ENCODE data around the gene SH2D3C.

The SH2D3C gene

GRCh38 chr9:127714951-127715469, 63.5 kb downstream of the SH2D3C start:
- in situ Hi-C loops (cut with HindIII; ENCODE audit: low pct_ligation_motif_present, low pct_unique_long_range_greater_than_20kb, low sequenced_read_pairs): no loop called here
- DNase-seq: peak; percentile 13

- in situ Hi-C loops (cut with HindIII; ENCODE audit: low pct_ligation_motif_present, low pct_unique_long_range_greater_than_20kb, low sequenced_read_pairs): no loop called here
- DNase-seq: no peak
Observed at GRCh38 chr9:127714020-127714750, 64.3 kb downstream of the SH2D3C start.

GRCh38 chr9:127712867-127713266, 65.6 kb downstream of the SH2D3C start:
- DNase-seq: no peak
- in situ Hi-C loops (cut with HindIII; ENCODE audit: low pct_ligation_motif_present, low pct_unique_long_range_greater_than_20kb, low sequenced_read_pairs): no loop called here

DNA sequence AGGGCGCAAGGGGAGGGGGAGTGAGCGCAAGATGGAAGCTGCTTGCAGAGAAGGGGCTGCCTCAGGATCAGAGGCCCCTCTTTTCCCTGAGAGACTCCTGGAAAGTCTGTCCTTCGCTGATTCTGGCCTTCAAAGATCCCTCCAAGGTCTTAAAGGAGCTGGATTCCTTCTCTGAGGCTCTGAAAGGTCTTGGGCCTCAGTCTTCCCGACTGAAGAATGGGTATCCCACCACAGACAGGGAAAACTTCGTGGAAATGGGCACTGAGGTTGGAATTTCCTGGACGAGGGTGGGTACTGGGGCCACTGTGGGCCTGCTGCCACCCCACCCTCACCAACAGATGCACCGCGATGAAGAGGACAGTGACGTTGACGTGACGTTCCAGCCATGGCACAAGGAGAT, 66.1 kb downstream of the SH2D3C start:
- no peak for DNase-seq
- in situ Hi-C loops (cut with HindIII; ENCODE audit: low pct_ligation_motif_present, low pct_unique_long_range_greater_than_20kb, low sequenced_read_pairs): no loop called here

- in situ Hi-C loops (cut with HindIII; ENCODE audit: low pct_ligation_motif_present, low pct_unique_long_range_greater_than_20kb, low sequenced_read_pairs): no loop called here
- DNase-seq: peak; percentile 4
Observed at GRCh38 chr9:127711831-127712274, 66.6 kb downstream of the SH2D3C start.

- DNase-seq: no peak
- in situ Hi-C loops (cut with HindIII; ENCODE audit: low pct_ligation_motif_present, low pct_unique_long_range_greater_than_20kb, low sequenced_read_pairs): no loop called here
Observed at GRCh38 chr9:127711226-127711701, 67.2 kb downstream of the SH2D3C start.

DNA sequence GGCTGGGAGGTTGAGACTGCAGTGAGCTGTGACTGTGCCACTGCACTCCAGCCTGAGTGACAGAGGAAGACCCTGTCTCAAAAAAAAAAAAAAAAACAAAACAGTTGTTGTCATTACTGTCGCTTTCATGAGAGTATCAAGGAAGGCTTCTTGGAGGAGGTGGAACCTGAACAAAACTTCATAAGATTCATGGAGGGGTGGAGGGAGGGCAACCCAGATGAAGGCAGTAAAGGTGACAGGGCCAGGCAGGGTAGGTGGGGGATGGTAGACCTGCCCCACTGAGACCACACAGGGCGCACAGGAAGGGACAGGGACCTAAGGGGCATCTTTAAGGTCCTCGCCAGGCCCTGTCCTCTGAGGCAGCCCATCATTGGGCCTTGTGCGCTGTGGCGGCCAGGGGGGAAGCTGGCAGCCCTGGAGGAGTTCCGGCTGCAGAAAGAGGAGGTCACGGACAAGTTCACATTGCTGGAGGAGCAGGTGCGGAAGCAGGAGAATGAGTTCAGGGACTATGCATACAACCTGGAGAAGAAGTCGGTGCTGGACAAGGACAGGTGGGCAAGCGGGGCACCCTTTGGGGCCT, 68.2 kb downstream of the SH2D3C start:
- in situ Hi-C loops (cut with HindIII; ENCODE audit: low pct_ligation_motif_present, low pct_unique_long_range_greater_than_20kb, low sequenced_read_pairs): no loop called here
- DNase-seq: no peak

DNA sequence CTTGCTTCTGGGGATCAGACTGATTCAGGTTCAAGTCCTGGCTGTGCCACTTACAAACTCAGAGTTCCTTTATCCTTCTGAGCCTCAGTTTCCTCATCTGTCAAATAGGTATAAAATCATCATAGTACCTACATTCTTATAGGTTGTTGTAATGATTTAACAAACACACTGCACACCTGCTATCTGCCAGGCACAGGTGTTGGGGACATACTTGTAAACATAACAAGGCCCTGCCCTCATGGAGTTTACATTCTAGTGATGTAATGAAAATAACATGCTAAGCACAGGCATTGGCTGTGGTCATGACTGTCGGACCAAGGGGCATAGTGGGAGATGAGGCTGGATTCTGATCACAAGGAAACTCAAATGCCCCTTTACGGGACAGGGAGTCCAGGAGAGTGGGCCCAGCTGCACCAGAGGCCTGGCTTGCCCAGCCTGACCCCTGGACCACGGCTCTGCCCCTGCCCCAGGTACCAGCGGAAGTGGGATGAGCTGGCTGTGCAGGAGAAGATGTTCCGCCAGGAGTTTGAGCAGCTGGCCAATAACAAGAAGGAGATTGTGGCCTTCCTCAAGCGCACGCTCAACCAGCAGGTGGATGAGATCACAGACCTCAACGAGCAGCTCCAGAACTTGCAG, 69.4 kb downstream of the SH2D3C start:
- DNase-seq: no peak
- in situ Hi-C loops (cut with HindIII; ENCODE audit: low pct_ligation_motif_present, low pct_unique_long_range_greater_than_20kb, low sequenced_read_pairs): no loop called here

GRCh38 chr9:127707766-127708165, 70.7 kb downstream of the SH2D3C start:
- no peak for DNase-seq
- in situ Hi-C loops (cut with HindIII; ENCODE audit: low pct_ligation_motif_present, low pct_unique_long_range_greater_than_20kb, low sequenced_read_pairs): no loop called here

GRCh38 chr9:127706836-127707241, 71.6 kb downstream of the SH2D3C start, which contains the start of gene CFAP157:
Gene CFAP157 (plus strand): TSS chr9:127706988. CDS start chr9:127707032, 44 bp downstream.
- no peak for DNase-seq

DNA sequence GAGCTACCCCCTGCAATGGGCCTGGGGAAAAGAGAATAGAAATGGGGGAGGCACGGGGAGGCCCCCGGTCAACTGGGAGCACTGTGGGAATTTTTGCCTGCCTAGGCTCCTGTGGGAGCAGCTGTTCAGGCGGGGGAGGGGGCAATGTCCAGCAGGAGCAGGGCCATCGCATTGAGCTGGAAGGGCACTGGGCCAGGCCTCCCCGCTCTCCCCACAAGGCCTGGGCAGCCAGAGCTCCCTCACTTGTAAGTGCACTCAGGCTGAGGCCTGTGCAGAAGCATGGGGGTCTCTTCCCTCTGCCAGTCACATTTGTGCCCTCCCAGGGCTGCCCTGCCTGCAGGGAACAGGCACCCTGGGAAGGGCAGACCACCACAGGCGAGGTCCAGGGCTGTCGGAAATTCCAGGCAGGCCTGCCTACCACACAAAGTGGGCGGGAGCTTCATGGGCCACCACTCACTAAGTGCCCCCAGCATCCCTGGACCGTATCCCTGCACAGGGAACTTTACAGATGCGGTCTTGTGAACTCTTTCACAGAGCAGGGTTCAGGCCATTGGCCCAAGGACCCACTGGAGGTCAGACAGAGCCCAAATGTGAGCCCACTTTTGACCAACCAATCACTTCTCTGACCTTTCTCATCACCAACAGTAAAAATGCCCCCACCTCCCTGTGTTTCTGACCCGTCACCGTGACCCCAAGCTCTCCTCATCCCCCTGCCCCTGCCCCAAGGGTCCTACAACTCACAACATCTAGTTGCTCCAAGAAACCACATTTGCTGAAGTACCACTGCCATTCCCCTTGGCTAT, 72.7 kb downstream of the SH2D3C start:
- DNase-seq: no peak
- in situ Hi-C loops (cut with HindIII; ENCODE audit: low pct_ligation_motif_present, low pct_unique_long_range_greater_than_20kb, low sequenced_read_pairs): no loop called here

More at GRCh38 chr9:127706836-127707241, 71.6 kb downstream of the SH2D3C start, which contains the start of gene CFAP157:
- in situ Hi-C loops (cut with HindIII; ENCODE audit: low pct_ligation_motif_present, low pct_unique_long_range_greater_than_20kb, low sequenced_read_pairs): no loop called here

DNA sequence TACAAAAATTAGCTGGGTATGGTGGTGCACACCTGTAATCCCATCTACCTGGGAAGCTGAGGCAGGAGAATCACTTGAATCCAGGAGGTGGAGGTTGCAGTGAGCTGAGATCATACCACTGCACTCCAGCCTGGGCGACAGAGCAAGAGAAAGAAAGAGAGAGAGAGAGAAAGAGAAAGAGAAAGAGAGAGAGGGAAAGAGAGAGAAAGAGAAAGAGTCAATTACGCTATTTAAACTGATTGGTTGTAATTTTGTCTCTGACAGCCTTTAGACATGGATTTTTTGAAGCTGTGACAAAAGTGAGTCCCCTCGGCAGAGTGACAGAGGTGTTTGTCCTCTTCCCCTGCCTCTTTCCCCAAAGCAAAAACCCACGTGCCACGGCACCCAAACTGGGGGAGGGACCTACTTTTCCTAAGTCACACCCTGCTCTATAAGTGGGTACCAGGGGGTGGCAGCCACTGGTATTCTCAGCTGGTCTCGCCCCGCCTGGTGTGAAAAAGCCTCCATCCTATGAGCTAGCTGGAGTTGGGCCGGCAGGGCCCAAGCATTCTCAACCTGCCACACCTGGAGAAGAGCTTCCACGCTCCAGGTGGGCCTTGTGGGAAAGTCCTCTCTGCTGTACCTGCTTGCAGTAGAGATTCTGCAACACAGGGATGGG, 75.0 kb downstream of the SH2D3C start:
- in situ Hi-C loops (cut with HindIII; ENCODE audit: low pct_ligation_motif_present, low pct_unique_long_range_greater_than_20kb, low sequenced_read_pairs): no loop called here
- DNase-seq: no peak

GRCh38 chr9:127700594-127701255, 77.7 kb downstream of the SH2D3C start:
- in situ Hi-C loops (cut with HindIII; ENCODE audit: low pct_ligation_motif_present, low pct_unique_long_range_greater_than_20kb, low sequenced_read_pairs): no loop called here
- no peak for DNase-seq

DNA sequence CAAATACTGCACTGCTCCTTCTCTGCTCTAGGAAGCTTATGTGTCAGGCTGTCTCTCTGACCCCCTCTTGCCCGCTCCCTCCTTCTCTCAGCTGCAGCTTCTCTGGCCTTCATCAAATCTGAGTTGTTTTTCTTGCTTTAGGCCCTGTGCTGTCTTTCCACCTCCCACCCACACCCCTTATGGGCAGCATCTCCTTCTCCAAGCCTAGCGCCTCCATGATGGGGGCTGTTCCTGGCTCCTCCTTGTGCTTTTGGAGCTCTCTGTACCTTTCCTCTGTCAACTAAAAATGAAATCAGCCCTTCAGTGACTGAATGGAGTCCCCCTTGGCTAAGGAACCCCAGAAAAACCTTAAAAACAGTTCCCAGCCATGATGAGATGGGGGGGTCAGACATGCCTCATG, 78.3 kb downstream of the SH2D3C start:
- no peak for DNase-seq
- in situ Hi-C loops (cut with HindIII; ENCODE audit: low pct_ligation_motif_present, low pct_unique_long_range_greater_than_20kb, low sequenced_read_pairs): no loop called here

- in situ Hi-C loops (cut with HindIII; ENCODE audit: low pct_ligation_motif_present, low pct_unique_long_range_greater_than_20kb, low sequenced_read_pairs): no loop called here
- peak; percentile 50 for DNase-seq
Observed at GRCh38 chr9:127698985-127699670, 79.3 kb downstream of the SH2D3C start.

- in situ Hi-C loops (cut with HindIII; ENCODE audit: low pct_ligation_motif_present, low pct_unique_long_range_greater_than_20kb, low sequenced_read_pairs): no loop called here
Observed at GRCh38 chr9:127698386-127698785, 80.1 kb downstream of the SH2D3C start.

GRCh38 chr9:127697575-127697974, 80.9 kb downstream of the SH2D3C start:
- no peak for DNase-seq
- in situ Hi-C loops (cut with HindIII; ENCODE audit: low pct_ligation_motif_present, low pct_unique_long_range_greater_than_20kb, low sequenced_read_pairs): no loop called here

More at GRCh38 chr9:127698386-127698785, 80.1 kb downstream of the SH2D3C start:
- DNase-seq: no peak
